NOMO-1 treated with dmso at 0.1 percent for 144 hours (cell line): ENCODE results near the gene CDKN2D.
A peak's percentile ranks its signal among the peaks of the same experiment; 100 is the strongest.

Experiments used
- DNase-seq: peaks from one replicate; lab custom pipeline; 2025; ENCODE audit not compliant: unreplicated experiment; lab: John Stamatoyannopoulos, UW

CDKN2D gene

GRCh38 chr19:10521461-10522171 lies 47.2 kb downstream of the CDKN2D start:
- DNase-seq: no peak

- DNase-seq: no peak
These were observed 48.0 kb downstream of the CDKN2D start for GRCh38 chr19:10520652-10521318.

- no peak for DNase-seq
These were observed 49.4 kb downstream of the CDKN2D start for GRCh38 chr19:10519421-10519820.

GRCh38 chr19:10518444-10519361 lies 50.1 kb downstream of the CDKN2D start:
- DNase-seq: peak; percentile 12

GRCh38 chr19:10517760-10518443 lies 50.9 kb downstream of the CDKN2D start:
- DNase-seq: no peak

- no peak for DNase-seq
These were observed 51.4 kb downstream of the CDKN2D start, which contains the start of gene S1PR5 for GRCh38 chr19:10517361-10517759. Gene S1PR5 (minus strand): TSS chr19:10517447. CDS start chr19:10515011, 2,436 bp downstream.

GRCh38 chr19:10516671-10517286 lies 52.0 kb downstream of the CDKN2D start:
- DNase-seq: no peak
